GM18517 (cell line): ENCODE measurements around the gene ENTR1.
A peak's percentile ranks its signal among the peaks of the same experiment; 100 is the strongest.

Source experiments
- ATAC-seq: cut with Tn5 transposase; IDR thresholded peaks from one replicate; pipeline ENCODE4 v1.9.1; 2021; ENCODE audit warnings: mild to moderate bottlenecking, moderate library complexity; ENCODE audit not compliant: unreplicated experiment

The ENTR1 gene

GRCh38 chr9:136410500-136411287 is at the start of gene ENTR1, which contains the start of gene PMPCA:
TSS of gene ENTR1 (minus strand) at chr9:136410614. CDS start at chr9:136410397, 217 bp downstream.
TSS of gene PMPCA (plus strand) at chr9:136410658. CDS start at chr9:136410669, 11 bp downstream.
- ATAC-seq = peak; percentile 68

GRCh38 chr9:136459425-136459824 is 49.0 kb upstream of the ENTR1 start:
- ATAC-seq = no peak

- ATAC-seq = no peak
These were observed 46.9 kb upstream of the ENTR1 start for GRCh38 chr9:136457326-136457725.

- no peak for ATAC-seq
These were observed 45.8 kb upstream of the ENTR1 start for GRCh38 chr9:136456258-136456657.

- ATAC-seq = no peak
These were observed 44.9 kb upstream of the ENTR1 start for GRCh38 chr9:136455043-136456002.

GRCh38 chr9:136454026-136454796 is 43.8 kb upstream of the ENTR1 start:
- ATAC-seq = no peak

GRCh38 chr9:136453326-136453725 is 42.9 kb upstream of the ENTR1 start:
- ATAC-seq = no peak

GRCh38 chr9:136451221-136451877 is 40.9 kb upstream of the ENTR1 start:
- no peak for ATAC-seq

GRCh38 chr9:136448655-136449054 is 38.2 kb upstream of the ENTR1 start:
- no peak for ATAC-seq

- no peak for ATAC-seq
These were observed 36.9 kb upstream of the ENTR1 start for GRCh38 chr9:136447173-136447778.

- ATAC-seq = no peak
These were observed 35.4 kb upstream of the ENTR1 start for GRCh38 chr9:136445799-136446198.

- ATAC-seq = no peak
These were observed 33.7 kb upstream of the ENTR1 start for GRCh38 chr9:136444102-136444501.

- no peak for ATAC-seq
These were observed 33.3 kb upstream of the ENTR1 start for GRCh38 chr9:136443687-136444086.

GRCh38 chr9:136443087-136443486 is 32.7 kb upstream of the ENTR1 start:
- no peak for ATAC-seq

GRCh38 chr9:136442265-136442664 is 31.9 kb upstream of the ENTR1 start:
- no peak for ATAC-seq

GRCh38 chr9:136441681-136442245 is 31.3 kb upstream of the ENTR1 start:
- ATAC-seq = no peak

- ATAC-seq = no peak
These were observed 30.8 kb upstream of the ENTR1 start for GRCh38 chr9:136441191-136441680.

GRCh38 chr9:136439481-136440408 is 29.3 kb upstream of the ENTR1 start, which contains the start of gene INPP5E:
TSS of gene INPP5E (minus strand) at chr9:136439845. CDS start at chr9:136439419, 426 bp downstream.
- ATAC-seq = peak; percentile 44
